HepG2 (cell line): ENCODE results near the gene DPY19L1. TPM values are rescaled to one million over a fixed set of nuclear protein-coding genes. Genes with fewer than 3 reads are reported as not detected.
A peak's percentile ranks its signal among the peaks of the same experiment; 100 is the strongest.

ENCODE experiments used
- ESRRA ChIP-seq: sonication (generic); formaldehyde crosslinking; IDR thresholded peaks from 2 replicates; pipeline ENCODE4 v1.5.1; 2020; ENCODE audit warnings: mild to moderate bottlenecking, low read depth, missing genetic modification reagents
- ETV5 ChIP-seq: IDR thresholded peaks from 2 replicates; pipeline ENCODE4 v1.6.1; 2018; ENCODE audit warnings: missing biosample characterization, missing genetic modification reagents, inconsistent platforms, borderline replicate concordance
- GABPB1 ChIP-seq: IDR thresholded peaks from 2 replicates; pipeline ENCODE4 v1.6.1; 2016; ENCODE audit warnings: mild to moderate bottlenecking, missing genetic modification reagents, moderate library complexity, missing compliant biosample characterization
- GLI4 ChIP-seq: sonication (generic); formaldehyde crosslinking; IDR thresholded peaks from 2 replicates; pipeline ENCODE4 v1.5.1; 2020; ENCODE audit warnings: missing genetic modification reagents, mild to moderate bottlenecking, moderate library complexity, borderline replicate concordance
- KDM1A ChIP-seq: IDR thresholded peaks from 2 replicates; pipeline ENCODE4 v1.6.1; 2016; ENCODE audit warnings: missing compliant biosample characterization
- KLF6 ChIP-seq: IDR thresholded peaks from 2 replicates; pipeline ENCODE4 v1.8.0; 2016; ENCODE audit warnings: missing biosample characterization, missing genetic modification reagents
- NCOR1 ChIP-seq: fragments of 200-600 bp; sonication (generic); IDR thresholded peaks from 2 replicates; pipeline ENCODE4 v1.7.0; 2017; ENCODE audit warnings: antibody characterized with exemption, low read length, borderline replicate concordance
- SAFB2 ChIP-seq: sonication (generic); formaldehyde crosslinking; IDR thresholded peaks from 2 replicates; pipeline ENCODE4 v1.5.1; 2020; ENCODE audit warnings: missing genetic modification reagents, low read depth, mild to moderate bottlenecking, borderline replicate concordance
- SAP130 ChIP-seq: IDR thresholded peaks from 2 replicates; pipeline ENCODE4 v1.6.1; 2016; ENCODE audit warnings: low read depth
- SATB2 ChIP-seq: sonication (generic); formaldehyde crosslinking; IDR thresholded peaks from 2 replicates; pipeline ENCODE4 v1.5.0; 2020; ENCODE audit warnings: missing genetic modification reagents
- SOX6 ChIP-seq, 2 experiments: fragments of 450-650 bp in 1 of 2; sonication (generic) in 1 of 2; formaldehyde crosslinking in 1 of 2; IDR thresholded peaks; 2 replicates each; pipeline versions ENCODE4 v1.4.0 to v1.6.1; 2017 to 2020; ENCODE audit warnings: antibody characterized with exemption in 1 of 2, mild to moderate bottlenecking in 1 of 2, missing genetic modification reagents in 1 of 2
- ZFP36L1 ChIP-seq: sonication (generic); formaldehyde crosslinking; IDR thresholded peaks from 2 replicates; pipeline ENCODE4 v1.8.0; 2022; ENCODE audit warnings: mild to moderate bottlenecking, missing genetic modification reagents, moderate library complexity
- ZFP82 ChIP-seq: sonication (generic); formaldehyde crosslinking; IDR thresholded peaks from 2 replicates; pipeline ENCODE4 v1.5.1; 2020; ENCODE audit warnings: mild to moderate bottlenecking, missing genetic modification reagents, borderline replicate concordance
- ZNF121 ChIP-seq: sonication (generic); formaldehyde crosslinking; IDR thresholded peaks from 2 replicates; pipeline ENCODE4 v1.5.0; 2020; ENCODE audit warnings: mild to moderate bottlenecking, missing genetic modification reagents
- ZNF207 ChIP-seq: fragments of 450-650 bp; IDR thresholded peaks from 2 replicates; pipeline ENCODE4 v1.6.1; 2016; ENCODE audit warnings: antibody characterized with exemption, borderline replicate concordance
- ZNF441 ChIP-seq: sonication (generic); formaldehyde crosslinking; IDR thresholded peaks from 2 replicates; pipeline ENCODE4 v1.7.0; 2021; ENCODE audit warnings: missing genetic modification reagents, borderline replicate concordance
- ZNF879 ChIP-seq: sonication (generic); formaldehyde crosslinking; IDR thresholded peaks from 2 replicates; pipeline ENCODE4 v1.8.1; 2023; ENCODE audit warnings: missing genetic modification reagents
- polyA plus RNA-seq, 8 experiments: library from polyadenylated mRNA; depleted of rRNA in 3 of 8; stranded (reverse) in 7 of 8; unstranded in 1 of 8; fragments of >200 nt; fragmentation: Illumina TruSeq in 4 of 8; extraction: Trizol in 4 of 8; gene quantifications; 2 replicates each; pipeline versions ENCODE4 v1.2.1 to v1.2.3, GENCODE V29; 2011 to 2016; ENCODE audit warnings: low read depth in 4 of 8, missing spikeins in 1 of 8, mixed read lengths in 1 of 8; ENCODE audit not compliant: insufficient read depth in 1 of 8
- total RNA-seq, 5 experiments: library from RNA; depleted of rRNA; stranded (reverse); fragments of >200 nt; fragmentation: Illumina TruSeq; extraction: Trizol; gene quantifications; 2 replicates each; pipeline ENCODE4 v1.2.3, GENCODE V29; 2016; ENCODE audit warnings: low read depth in 1 of 5
- TF ChIP-seq, protein P1 (sequence below): sonication (generic); formaldehyde crosslinking; IDR thresholded peaks from 2 replicates; pipeline ENCODE4 v1.8.0; 2022; ENCODE audit warnings: missing genetic modification reagents, low read depth, mild to moderate bottlenecking, borderline replicate concordance
- TF ChIP-seq, protein P2 (sequence below): sonication (generic); formaldehyde crosslinking; IDR thresholded peaks from 2 replicates; pipeline ENCODE4 v1.4.0; 2020; ENCODE audit warnings: mild to moderate bottlenecking, missing genetic modification reagents
- TF ChIP-seq, protein P3 (sequence below): sonication (generic); formaldehyde crosslinking; IDR thresholded peaks from 2 replicates; pipeline ENCODE4 v1.5.0; 2020; ENCODE audit warnings: missing genetic modification reagents, mild to moderate bottlenecking, borderline replicate concordance
- TF ChIP-seq, protein P4 (sequence below): sonication (generic); formaldehyde crosslinking; IDR thresholded peaks from 2 replicates; pipeline ENCODE4 v1.4.0; 2020; ENCODE audit warnings: mild to moderate bottlenecking, low read depth, missing genetic modification reagents
- TF ChIP-seq, protein P5 (sequence below): sonication (generic); formaldehyde crosslinking; IDR thresholded peaks from 2 replicates; pipeline ENCODE4 v1.8.1; 2022; ENCODE audit warnings: mild to moderate bottlenecking, missing genetic modification reagents
- TF ChIP-seq, protein P6 (sequence below): sonication (generic); formaldehyde crosslinking; IDR thresholded peaks from 2 replicates; pipeline ENCODE4 v1.4.0; 2020; ENCODE audit warnings: missing genetic modification reagents

The DPY19L1 gene
- total and polyA plus RNA-seq, 2 of the 13 experiments (the other 11 are each of a cell fraction or from before 2014, with no cell fraction given) = 18.9 to 32.6 TPM

DNA sequence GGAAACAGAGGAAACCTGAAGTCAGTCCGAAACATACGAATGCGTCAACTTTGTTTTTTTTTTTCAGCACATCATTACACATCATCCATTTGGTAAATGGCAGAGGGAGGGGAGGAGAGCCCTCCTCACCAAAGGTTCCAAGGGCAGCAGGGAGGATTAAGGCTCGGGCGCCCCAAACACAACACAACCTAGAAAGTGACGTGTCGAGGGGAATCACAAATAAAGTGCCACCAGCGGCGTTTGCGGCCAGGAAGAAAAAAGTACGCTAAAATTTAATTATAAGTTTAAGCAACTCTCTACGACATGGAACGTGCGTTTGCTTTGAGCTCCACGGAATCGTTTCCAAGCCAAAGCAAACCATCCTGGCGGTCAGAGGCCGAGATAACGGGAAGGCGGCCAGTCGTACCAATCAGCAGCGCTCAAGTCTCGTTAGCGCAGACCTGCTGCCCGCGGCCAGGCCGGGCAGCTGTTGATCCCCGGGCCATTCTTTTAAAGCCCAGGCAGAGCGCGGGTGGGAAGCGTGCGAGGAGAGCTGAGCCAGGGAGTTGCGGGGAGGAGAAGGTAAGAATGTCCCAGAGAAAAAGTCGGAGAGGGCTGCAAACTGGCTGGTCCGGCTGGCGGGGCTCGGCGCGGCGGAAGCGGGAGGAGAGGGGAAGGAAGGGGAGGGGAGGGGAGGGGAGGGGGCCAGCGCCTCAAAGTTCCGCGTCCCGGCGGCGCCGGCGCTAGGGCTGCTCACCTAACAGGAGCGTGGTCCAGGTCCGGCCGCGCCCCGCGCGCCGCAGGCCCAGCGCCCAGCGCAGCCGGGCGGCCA is 719 bp downstream of the DPY19L1 start (continued):
- TF ChIP-seq, protein P1, sequence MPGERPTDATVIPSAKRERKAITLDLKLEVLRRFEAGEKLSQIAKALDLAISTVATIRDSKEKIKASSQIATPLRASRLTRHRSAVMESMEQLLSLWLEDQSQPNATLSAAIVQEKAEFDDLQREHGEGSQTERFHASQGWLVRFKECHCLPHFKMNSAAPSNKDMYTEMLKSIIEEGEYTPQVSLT (CRISPR knock-in tag) = no peak
- no peak for TF ChIP-seq ZNF441 (CRISPR knock-in tag)
- TF ChIP-seq KLF6 (CRISPR knock-in tag) = no peak
- TF ChIP-seq SAFB2 = no peak
- TF ChIP-seq, protein P2, sequence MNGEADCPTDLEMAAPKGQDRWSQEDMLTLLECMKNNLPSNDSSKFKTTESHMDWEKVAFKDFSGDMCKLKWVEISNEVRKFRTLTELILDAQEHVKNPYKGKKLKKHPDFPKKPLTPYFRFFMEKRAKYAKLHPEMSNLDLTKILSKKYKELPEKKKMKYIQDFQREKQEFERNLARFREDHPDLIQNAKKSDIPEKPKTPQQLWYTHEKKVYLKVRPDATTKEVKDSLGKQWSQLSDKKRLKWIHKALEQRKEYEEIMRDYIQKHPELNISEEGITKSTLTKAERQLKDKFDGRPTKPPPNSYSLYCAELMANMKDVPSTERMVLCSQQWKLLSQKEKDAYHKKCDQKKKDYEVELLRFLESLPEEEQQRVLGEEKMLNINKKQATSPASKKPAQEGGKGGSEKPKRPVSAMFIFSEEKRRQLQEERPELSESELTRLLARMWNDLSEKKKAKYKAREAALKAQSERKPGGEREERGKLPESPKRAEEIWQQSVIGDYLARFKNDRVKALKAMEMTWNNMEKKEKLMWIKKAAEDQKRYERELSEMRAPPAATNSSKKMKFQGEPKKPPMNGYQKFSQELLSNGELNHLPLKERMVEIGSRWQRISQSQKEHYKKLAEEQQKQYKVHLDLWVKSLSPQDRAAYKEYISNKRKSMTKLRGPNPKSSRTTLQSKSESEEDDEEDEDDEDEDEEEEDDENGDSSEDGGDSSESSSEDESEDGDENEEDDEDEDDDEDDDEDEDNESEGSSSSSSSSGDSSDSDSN = peak; percentile 45; the same call in 1 of the 2 replicates
- peak; percentile 62 for TF ChIP-seq GABPB1 (CRISPR knock-in tag)
- no peak for TF ChIP-seq KDM1A (CRISPR knock-in tag)
- no peak; the same call in 1 of the 2 replicates for TF ChIP-seq SAP130 (CRISPR knock-in tag)
- TF ChIP-seq ZFP36L1 = no peak
- no peak for TF ChIP-seq ZNF207
- TF ChIP-seq ZNF879 (CRISPR knock-in tag) = no peak
- no peak for TF ChIP-seq SOX6 (IDR thresholded peaks at IDR 0.05)
- no peak for TF ChIP-seq SOX6 (CRISPR knock-in tag; IDR thresholded peaks at IDR 0.05)
- TF ChIP-seq, protein P3, sequence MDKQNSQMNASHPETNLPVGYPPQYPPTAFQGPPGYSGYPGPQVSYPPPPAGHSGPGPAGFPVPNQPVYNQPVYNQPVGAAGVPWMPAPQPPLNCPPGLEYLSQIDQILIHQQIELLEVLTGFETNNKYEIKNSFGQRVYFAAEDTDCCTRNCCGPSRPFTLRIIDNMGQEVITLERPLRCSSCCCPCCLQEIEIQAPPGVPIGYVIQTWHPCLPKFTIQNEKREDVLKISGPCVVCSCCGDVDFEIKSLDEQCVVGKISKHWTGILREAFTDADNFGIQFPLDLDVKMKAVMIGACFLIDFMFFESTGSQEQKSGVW (CRISPR knock-in tag) = no peak
- TF ChIP-seq, protein P4, sequence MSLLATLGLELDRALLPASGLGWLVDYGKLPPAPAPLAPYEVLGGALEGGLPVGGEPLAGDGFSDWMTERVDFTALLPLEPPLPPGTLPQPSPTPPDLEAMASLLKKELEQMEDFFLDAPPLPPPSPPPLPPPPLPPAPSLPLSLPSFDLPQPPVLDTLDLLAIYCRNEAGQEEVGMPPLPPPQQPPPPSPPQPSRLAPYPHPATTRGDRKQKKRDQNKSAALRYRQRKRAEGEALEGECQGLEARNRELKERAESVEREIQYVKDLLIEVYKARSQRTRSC (CRISPR knock-in tag) = no peak
- no peak for TF ChIP-seq NCOR1
- no peak for TF ChIP-seq SATB2 (CRISPR knock-in tag)
- TF ChIP-seq ZNF121 (CRISPR knock-in tag) = no peak
- TF ChIP-seq, protein P5, sequence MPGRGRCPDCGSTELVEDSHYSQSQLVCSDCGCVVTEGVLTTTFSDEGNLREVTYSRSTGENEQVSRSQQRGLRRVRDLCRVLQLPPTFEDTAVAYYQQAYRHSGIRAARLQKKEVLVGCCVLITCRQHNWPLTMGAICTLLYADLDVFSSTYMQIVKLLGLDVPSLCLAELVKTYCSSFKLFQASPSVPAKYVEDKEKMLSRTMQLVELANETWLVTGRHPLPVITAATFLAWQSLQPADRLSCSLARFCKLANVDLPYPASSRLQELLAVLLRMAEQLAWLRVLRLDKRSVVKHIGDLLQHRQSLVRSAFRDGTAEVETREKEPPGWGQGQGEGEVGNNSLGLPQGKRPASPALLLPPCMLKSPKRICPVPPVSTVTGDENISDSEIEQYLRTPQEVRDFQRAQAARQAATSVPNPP (CRISPR knock-in tag) = no peak
- TF ChIP-seq GLI4 (CRISPR knock-in tag) = peak; percentile 76; the same call in 1 of the 2 replicates
- TF ChIP-seq ETV5 (CRISPR knock-in tag) = no peak
- TF ChIP-seq, protein P6, sequence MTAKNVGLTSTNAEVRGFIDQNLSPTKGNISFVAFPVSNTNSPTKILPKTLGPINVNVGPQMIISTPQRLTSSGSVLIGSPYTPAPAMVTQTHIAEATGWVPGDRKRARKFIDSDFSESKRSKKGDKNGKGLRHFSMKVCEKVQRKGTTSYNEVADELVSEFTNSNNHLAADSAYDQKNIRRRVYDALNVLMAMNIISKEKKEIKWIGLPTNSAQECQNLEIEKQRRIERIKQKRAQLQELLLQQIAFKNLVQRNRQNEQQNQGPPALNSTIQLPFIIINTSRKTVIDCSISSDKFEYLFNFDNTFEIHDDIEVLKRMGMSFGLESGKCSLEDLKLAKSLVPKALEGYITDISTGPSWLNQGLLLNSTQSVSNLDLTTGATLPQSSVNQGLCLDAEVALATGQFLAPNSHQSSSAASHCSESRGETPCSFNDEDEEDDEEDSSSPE = no peak
- no peak for TF ChIP-seq ZFP82 (CRISPR knock-in tag)
- no peak for TF ChIP-seq ESRRA (CRISPR knock-in tag)
